ENCODE measurements around the gene DPY19L1.
"Not testable (repeated sequence)": the region's sequence is repeated elsewhere in the genome, so short reads cannot be mapped to it uniquely, and the experiment has no call there.

Gene DPY19L1

GRCh38 chr7:35037211-35037525 lies at the start of gene DPY19L1:
Gene DPY19L1 (minus strand): TSS chr7:35037485. CDS start chr7:35037394, 91 bp downstream.
- no peak for DNase-seq (ENCODE audit: low spot score)

- DNase-seq (ENCODE audit: low spot score), result not testable (repeated sequence)
Observed at GRCh38 chr7:35079517-35079916, 42.2 kb upstream of the DPY19L1 start.

GRCh38 chr7:35074008-35074407 lies 36.7 kb upstream of the DPY19L1 start:
- not testable (repeated sequence) for DNase-seq (ENCODE audit: low spot score)

GRCh38 chr7:35072950-35073827 lies 35.9 kb upstream of the DPY19L1 start:
- DNase-seq (ENCODE audit: low spot score), result not testable (repeated sequence)

- DNase-seq (ENCODE audit: low spot score), result not testable (repeated sequence)
Observed at GRCh38 chr7:35069084-35069483, 31.8 kb upstream of the DPY19L1 start.

GRCh38 chr7:35065382-35065781 lies 28.1 kb upstream of the DPY19L1 start:
- not testable (repeated sequence) for DNase-seq (ENCODE audit: low spot score)

GRCh38 chr7:35058571-35058970 lies 21.3 kb upstream of the DPY19L1 start:
- DNase-seq (ENCODE audit: low spot score), result not testable (repeated sequence)

- DNase-seq (ENCODE audit: low spot score), result not testable (repeated sequence)
Observed at GRCh38 chr7:35057505-35058451, 20.5 kb upstream of the DPY19L1 start.

GRCh38 chr7:35055733-35056132 lies 18.4 kb upstream of the DPY19L1 start:
- DNase-seq (ENCODE audit: low spot score), result peak; percentile 25

GRCh38 chr7:35053488-35054175 lies 16.3 kb upstream of the DPY19L1 start:
- not testable (repeated sequence) for DNase-seq (ENCODE audit: low spot score)

GRCh38 chr7:35048390-35048789 lies 11.1 kb upstream of the DPY19L1 start:
- not testable (repeated sequence) for DNase-seq (ENCODE audit: low spot score)

- DNase-seq (ENCODE audit: low spot score), result not testable (repeated sequence)
Observed at GRCh38 chr7:35047912-35048305, 10.6 kb upstream of the DPY19L1 start.

GRCh38 chr7:35047263-35047911 lies 10.1 kb upstream of the DPY19L1 start:
- not testable (repeated sequence) for DNase-seq (ENCODE audit: low spot score)

- not testable (repeated sequence) for DNase-seq (ENCODE audit: low spot score)
Observed at GRCh38 chr7:35043301-35043700, 6.0 kb upstream of the DPY19L1 start.

- no peak for DNase-seq (ENCODE audit: low spot score)
Observed at GRCh38 chr7:35040906-35041305, 3.6 kb upstream of the DPY19L1 start.

- DNase-seq (ENCODE audit: low spot score), result no peak
Observed at GRCh38 chr7:35039343-35039742, 2.1 kb upstream of the DPY19L1 start.

- peak; percentile 42 for DNase-seq (ENCODE audit: low spot score)
Observed at GRCh38 chr7:35038354-35038753, 1.1 kb upstream of the DPY19L1 start.

GRCh38 chr7:35037526-35038341 lies 449 bp upstream of the DPY19L1 start:
- DNase-seq (ENCODE audit: low spot score), result peak; percentile 89

GRCh38 chr7:35036361-35037171 lies 719 bp downstream of the DPY19L1 start:
- DNase-seq (ENCODE audit: low spot score), result peak; percentile 60

GRCh38 chr7:35035511-35035961 lies 1.7 kb downstream of the DPY19L1 start:
- DNase-seq (ENCODE audit: low spot score), result peak; percentile 86

Measured in cerebellar cortex (tissue), 1 donor.